ENCODE results near the gene DSTN.

Gene DSTN

GRCh38 chr20:17637985-17638640, 68.2 kb downstream of the DSTN start:
- no peak for DNase-seq (ENCODE audit: low read depth)

- DNase-seq (ENCODE audit: low read depth): no peak
These were observed 69.0 kb downstream of the DSTN start for GRCh38 chr20:17638835-17639407.

GRCh38 chr20:17640146-17640874, 70.4 kb downstream of the DSTN start:
- DNase-seq (ENCODE audit: low read depth): no peak

GRCh38 chr20:17640875-17641378, 71.1 kb downstream of the DSTN start:
- no peak for DNase-seq (ENCODE audit: low read depth)

- DNase-seq (ENCODE audit: low read depth): no peak
These were observed 71.7 kb downstream of the DSTN start for GRCh38 chr20:17641520-17641964.

- DNase-seq (ENCODE audit: low read depth): no peak
These were observed 72.1 kb downstream of the DSTN start for GRCh38 chr20:17641993-17642392.

- DNase-seq (ENCODE audit: low read depth): no peak
These were observed 72.8 kb downstream of the DSTN start for GRCh38 chr20:17642404-17643269.

- DNase-seq (ENCODE audit: low read depth): no peak
These were observed 73.8 kb downstream of the DSTN start for GRCh38 chr20:17643531-17644188.

- DNase-seq (ENCODE audit: low read depth): no peak
These were observed 74.6 kb downstream of the DSTN start for GRCh38 chr20:17644451-17644850.

- DNase-seq (ENCODE audit: low read depth): no peak
These were observed 75.1 kb downstream of the DSTN start for GRCh38 chr20:17645010-17645409.

- no peak for DNase-seq (ENCODE audit: low read depth)
These were observed 75.8 kb downstream of the DSTN start for GRCh38 chr20:17645546-17646208.

- DNase-seq (ENCODE audit: low read depth): no peak
These were observed 76.5 kb downstream of the DSTN start for GRCh38 chr20:17646209-17646960.

GRCh38 chr20:17646961-17647301, 77.1 kb downstream of the DSTN start:
- DNase-seq (ENCODE audit: low read depth): no peak

- DNase-seq (ENCODE audit: low read depth): no peak
These were observed 77.8 kb downstream of the DSTN start for GRCh38 chr20:17647391-17648314.

GRCh38 chr20:17648315-17648646, 78.4 kb downstream of the DSTN start:
- DNase-seq (ENCODE audit: low read depth): no peak

- no peak for DNase-seq (ENCODE audit: low read depth)
These were observed 79.2 kb downstream of the DSTN start for GRCh38 chr20:17648791-17649730.

- DNase-seq (ENCODE audit: low read depth): no peak
These were observed 80.6 kb downstream of the DSTN start for GRCh38 chr20:17650301-17651128.
